CD14-positive monocyte (primary cell): ENCODE results near the gene BSG. TPM values are rescaled to one million over a fixed set of nuclear protein-coding genes. Genes with fewer than 3 reads are reported as not detected.

Experiments
- DNase-seq, 3 donors: peaks; one replicate each; pipeline ENCODE4 v3.0.0-alpha.2; 2011 to 2022
- H2AFZ ChIP-seq: 2 replicates; pipeline ENCODE4 v1.6.0; 2012; ENCODE audit warnings: mild to moderate bottlenecking, low read depth, low read length, inconsistent platforms; ENCODE audit not compliant: insufficient read depth, poor library complexity, severe bottlenecking
- H3K27ac ChIP-seq, 2 donors: 1 replicate in 1 of 2; 2 replicates in 1 of 2; pipeline ENCODE4 v1.5.1; 2012 to 2013; ENCODE audit warnings: low read length in 2 of 2, control low read depth in 1 of 2, inconsistent platforms in 1 of 2, low read depth in 1 of 2, mild to moderate bottlenecking in 1 of 2
- H3K27me3 ChIP-seq, 2 donors: one replicate each; pipeline versions ENCODE4 v1.6.0 to v1.6.1; 2011 to 2013; ENCODE audit warnings: low read length in 2 of 2; ENCODE audit not compliant: control insufficient read depth in 2 of 2, insufficient read depth in 2 of 2
- H3K36me3 ChIP-seq, 2 donors: replicated peaks in 1 of 2; 1 replicate in 1 of 2; 2 replicates in 1 of 2; pipeline versions ENCODE4 v1.5.1 to v1.6.1; 2012 to 2013; ENCODE audit warnings: low read length in 2 of 2, control low read depth in 1 of 2, inconsistent platforms in 1 of 2, mild to moderate bottlenecking in 1 of 2; ENCODE audit not compliant: insufficient read depth in 2 of 2, control insufficient read depth in 1 of 2
- H3K4me1 ChIP-seq, 2 donors: 1 replicate in 1 of 2; 2 replicates in 1 of 2; pipeline versions ENCODE4 v1.5.1 to v1.6.1; 2012 to 2013; ENCODE audit warnings: low read length in 2 of 2, control low read depth in 1 of 2, inconsistent platforms in 1 of 2, mild to moderate bottlenecking in 1 of 2, moderate library complexity in 1 of 2; ENCODE audit not compliant: insufficient read depth in 2 of 2, control insufficient read depth in 1 of 2
- H3K4me2 ChIP-seq: replicated peaks from 2 replicates; pipeline ENCODE3; 2012; ENCODE audit warnings: low read length, moderate library complexity, mild to moderate bottlenecking; ENCODE audit not compliant: poor library complexity, severe bottlenecking; ENCODE audit errors: extremely low read depth
- H3K4me3 ChIP-seq, 3 experiments: fragments of 200-600 bp in 1 of 3; sonication (generic) in 1 of 3; replicated peaks in 1 of 3; 1 replicate in 2 of 3; 2 replicates in 1 of 3; pipeline ENCODE4 v1.5.1; 2011 to 2013; ENCODE audit warnings: low read length in 3 of 3, mild to moderate bottlenecking in 3 of 3, control low read depth in 2 of 3, low read depth in 2 of 3, inconsistent platforms in 1 of 3, moderate library complexity in 1 of 3
- H3K79me2 ChIP-seq: 2 replicates; pipeline ENCODE4 v1.6.0; 2012; ENCODE audit warnings: mild to moderate bottlenecking, control low read depth, inconsistent platforms, low read length, moderate library complexity; ENCODE audit not compliant: insufficient read depth
- H3K9ac ChIP-seq: 2 replicates; pipeline ENCODE4 v1.6.0; 2017; ENCODE audit warnings: low read length, mild to moderate bottlenecking; ENCODE audit not compliant: insufficient read depth, poor library complexity, severe bottlenecking
- H3K9me3 ChIP-seq, 2 donors: replicated peaks in 1 of 2; 1 replicate in 1 of 2; 2 replicates in 1 of 2; pipeline versions ENCODE4 v1.5.1 to v1.6.1; 2012 to 2013; ENCODE audit warnings: low read length in 2 of 2, control low read depth in 1 of 2; ENCODE audit not compliant: control insufficient read depth in 1 of 2, insufficient read depth in 1 of 2
- H4K20me1 ChIP-seq: 2 replicates; pipeline ENCODE4 v1.6.0; 2012; ENCODE audit warnings: mild to moderate bottlenecking, low read length, control low read depth, moderate library complexity; ENCODE audit not compliant: insufficient read depth
- H3K27ac Mint-ChIP-seq, 7 donors: one replicate each; pipeline ENCODE4 v1.8.0; 2020; ENCODE audit warnings: mild to moderate bottlenecking in 7 of 7, mixed read lengths in 7 of 7, moderate library complexity in 6 of 7, inconsistent platforms in 2 of 7
- H3K27me3 Mint-ChIP-seq, 3 donors: one replicate each; pipeline ENCODE4 v1.8.0; 2021 to 2022; ENCODE audit warnings: low read depth in 3 of 3, mild to moderate bottlenecking in 3 of 3, mixed read lengths in 3 of 3, moderate library complexity in 3 of 3, inconsistent platforms in 1 of 3
- H3K36me3 Mint-ChIP-seq, 2 donors: one replicate each; pipeline ENCODE4 v1.8.0; 2020; ENCODE audit warnings: mixed read lengths in 2 of 2, inconsistent platforms in 1 of 2, mild to moderate bottlenecking in 1 of 2
- H3K4me1 Mint-ChIP-seq: one replicate; pipeline ENCODE4 v1.8.0; 2020; ENCODE audit warnings: mild to moderate bottlenecking, mixed read lengths
- H3K4me3 Mint-ChIP-seq, 2 donors: one replicate each; pipeline ENCODE4 v1.8.0; 2020; ENCODE audit warnings: mild to moderate bottlenecking in 2 of 2, mixed read lengths in 2 of 2, moderate library complexity in 1 of 2
- H3K9me3 Mint-ChIP-seq, 7 donors: one replicate each; pipeline ENCODE4 v1.8.0; 2020 to 2022; ENCODE audit warnings: mixed read lengths in 7 of 7, mild to moderate bottlenecking in 6 of 7, moderate library complexity in 6 of 7, inconsistent platforms in 2 of 7
- CTCF ChIP-seq: fragments of 200-600 bp; IDR thresholded peaks from one replicate; pipeline ENCODE4 v1.8.0; 2022; ENCODE audit warnings: antibody characterized with exemption, mild to moderate bottlenecking
- WGBS: methylation state at CpG from one replicate; pipeline ENCODE4 v1.1.5; 2013; ENCODE audit warnings: missing lambda C conversion rate; ENCODE audit not compliant: insufficient coverage; 5-methylcytosine and 5-hydroxymethylcytosine counted together
- intact Hi-C, 2 donors: fragments of 100-400 bp; cut with micrococcal nuclease; formaldehyde crosslinking; loops; one replicate each; pipeline versions ENCODE4 v1.15.0 to v1.15.1; 2023
- polyA plus RNA-seq, 3 donors: library from polyadenylated mRNA; depleted of rRNA in 1 of 3; unstranded in 2 of 3; stranded (reverse) in 1 of 3; fragments of 300-500 nt in 2 of 3; fragments of >200 nt in 1 of 3; fragmentation: Illumina TruSeq in 2 of 3; gene quantifications; 1 replicate in 2 of 3; 2 replicates in 1 of 3; pipeline ENCODE4 v1.2.3, GENCODE V29; 2012 to 2021

BSG gene
- polyA plus RNA-seq, 3 donors: 190 to 431 (median 364) TPM

GRCh38 chr19:524062-524674 is 48.2 kb upstream of the BSG start:
- Histone ChIP-seq H3K9me3 (peaks cover 0 to 4% of the 10 kb centered on the region in 2 donors), H3K27ac (no peak overlapping the region), H2AFZ (no peak overlapping the region), H3K4me3 (no peak overlapping the region), H3K4me1 (no peaks in the 10 kb centered on the region), H3K36me3 (no peaks in the 10 kb centered on the region), H3K4me2 (no peak overlapping the region), H4K20me1 (no peaks in the 10 kb centered on the region), H3K9ac (no peak overlapping the region), H3K79me2 (no peaks in the 10 kb centered on the region), H3K27me3 (peaks cover 0 to 2% of the 10 kb centered on the region in 2 donors)
- Mint-ChIP-seq H3K9me3 (peaks cover 0 to 20% (median 14%) of the 10 kb centered on the region in 7 donors), H3K36me3 (no peaks in the 10 kb centered on the region), H3K27ac (no peak overlapping the region), H3K27me3 (peaks cover 4 to 29% (median 21%) of the 10 kb centered on the region in 3 donors), H3K4me1 (peaks cover 3% of the 10 kb centered on the region), H3K4me3 (no peak overlapping the region)
- DNase-seq: no peak
- intact Hi-C loops: no loop called here
- 87% methylated on average over 27 of the region's 29 CpGs for WGBS
- no peak for TF ChIP-seq CTCF

- Mint-ChIP-seq H3K36me3 (no peaks in the 10 kb centered on the region), H3K9me3 (peaks cover 0 to 20% (median 14%) of the 10 kb centered on the region in 7 donors), H3K27ac (no peak overlapping the region), H3K4me1 (peaks cover 3% of the 10 kb centered on the region), H3K27me3 (peaks cover 4 to 31% (median 18%) of the 10 kb centered on the region in 3 donors), H3K4me3 (no peak overlapping the region)
- H3K79me2 ChIP-seq: no peaks in the 10 kb centered on the region
- 84% methylated on average over 11 of the region's 18 CpGs for WGBS
- peaks cover 0 to 2% of the 10 kb centered on the region in 2 donors for H3K27me3 ChIP-seq
- no peak for TF ChIP-seq CTCF
- H3K4me3 ChIP-seq: no peak overlapping the region
- no peak overlapping the region for H3K27ac ChIP-seq
- no peak overlapping the region for H3K4me2 ChIP-seq
- no peaks in the 10 kb centered on the region for H3K4me1 ChIP-seq
- DNase-seq: no peak
- H2AFZ ChIP-seq: no peak overlapping the region
- H4K20me1 ChIP-seq: no peaks in the 10 kb centered on the region
- intact Hi-C loops: no loop called here
- H3K9ac ChIP-seq: no peak overlapping the region
- peaks cover 0 to 4% of the 10 kb centered on the region in 2 donors for H3K9me3 ChIP-seq
- no peaks in the 10 kb centered on the region for H3K36me3 ChIP-seq
Measured at GRCh38 chr19:525029-525428, 47.4 kb upstream of the BSG start.
